PC-9 (cell line): ENCODE data around the gene POMGNT1.

Source experiments
- CTCF ChIP-seq: fragments of 200-600 bp; sonication (generic); conservative IDR thresholded peaks from 2 replicates; pipeline ENCODE4 v1.6.1; 2017; ENCODE audit warnings: mixed run types, antibody characterized with exemption, mild to moderate bottlenecking, moderate library complexity
- EZH2 ChIP-seq: fragments of 200-600 bp; sonication (generic); IDR thresholded peaks from 2 replicates; pipeline ENCODE4 v1.8.0; 2017; ENCODE audit warnings: antibody characterized with exemption, low read depth

GRCh38 chr1:46157916-46158311, 40.3 kb downstream of the POMGNT1 start:
- TF ChIP-seq CTCF (no peak), EZH2 (no peak)
